NCI-H1694 (cell line): ENCODE measurements around the gene SIK1.
"Not testable (repeated sequence)": the region's sequence is repeated elsewhere in the genome, so short reads cannot be mapped to it uniquely, and the experiment has no call there.

Source experiments
- DNase-seq: peaks from one replicate; lab custom pipeline; 2025; lab: John Stamatoyannopoulos, UW

The SIK1 gene

GRCh38 chr21:43439316-43440075 is 12.6 kb upstream of the SIK1 start:
- not testable (repeated sequence) for DNase-seq

- not testable (repeated sequence) for DNase-seq
Observed at GRCh38 chr21:43436272-43436671, 9.3 kb upstream of the SIK1 start.

GRCh38 chr21:43433340-43434136 is 6.6 kb upstream of the SIK1 start:
- DNase-seq, result not testable (repeated sequence)

- DNase-seq, result not testable (repeated sequence)
Observed at GRCh38 chr21:43430830-43431416, 4.0 kb upstream of the SIK1 start.

- DNase-seq, result not testable (repeated sequence)
Observed at GRCh38 chr21:43428964-43429363, 2.0 kb upstream of the SIK1 start.

GRCh38 chr21:43427242-43427559 is 270 bp upstream of the SIK1 start:
- DNase-seq, result not testable (repeated sequence)

GRCh38 chr21:43426004-43426403 is 927 bp downstream of the SIK1 start:
- DNase-seq, result not testable (repeated sequence)

- DNase-seq, result not testable (repeated sequence)
Observed at GRCh38 chr21:43419475-43419874, 7.5 kb downstream of the SIK1 start.

GRCh38 chr21:43414576-43414975 is 12.4 kb downstream of the SIK1 start:
- DNase-seq, result not testable (repeated sequence)

GRCh38 chr21:43412020-43412788 is 14.7 kb downstream of the SIK1 start:
- not testable (repeated sequence) for DNase-seq

GRCh38 chr21:43410456-43411068 is 16.4 kb downstream of the SIK1 start:
- not testable (repeated sequence) for DNase-seq

GRCh38 chr21:43407139-43407538 is 19.8 kb downstream of the SIK1 start:
- DNase-seq, result not testable (repeated sequence)

- DNase-seq, result not testable (repeated sequence)
Observed at GRCh38 chr21:43404450-43404849, 22.5 kb downstream of the SIK1 start.

- not testable (repeated sequence) for DNase-seq
Observed at GRCh38 chr21:43403651-43404430, 23.1 kb downstream of the SIK1 start.

- DNase-seq, result not testable (repeated sequence)
Observed at GRCh38 chr21:43401125-43401524, 25.8 kb downstream of the SIK1 start.

- DNase-seq, result not testable (repeated sequence)
Observed at GRCh38 chr21:43399595-43400015, 27.3 kb downstream of the SIK1 start.

GRCh38 chr21:43399136-43399535 is 27.8 kb downstream of the SIK1 start:
- DNase-seq, result not testable (repeated sequence)

- DNase-seq, result not testable (repeated sequence)
Observed at GRCh38 chr21:43398533-43398932, 28.4 kb downstream of the SIK1 start.

GRCh38 chr21:43398000-43398399 is 28.9 kb downstream of the SIK1 start:
- not testable (repeated sequence) for DNase-seq

GRCh38 chr21:43397439-43397808 is 29.5 kb downstream of the SIK1 start:
- not testable (repeated sequence) for DNase-seq
